Activated T-cell treated with anti-CD3 and anti-CD28 coated beads, Interleukin-2, amount 50 U/mL, for 48 hours (primary cell): Measurements from ENCODE around the gene THADA.
"Not testable (repeated sequence)": the region's sequence is repeated elsewhere in the genome, so short reads cannot be mapped to it uniquely, and the experiment has no call there.

Experiments used
- DNase-seq, 2 experiments: peaks; one replicate each; pipeline ENCODE4 v3.0.0-alpha.2; 2020

Gene THADA

GRCh38 chr2:43289331-43289730 is 306.5 kb downstream of the THADA start:
- no peak for DNase-seq

- no peak for DNase-seq
Measured at GRCh38 chr2:43288417-43289305, 307.2 kb downstream of the THADA start.

GRCh38 chr2:43285987-43286386 is 309.9 kb downstream of the THADA start:
- no peak for DNase-seq

- DNase-seq, result no peak
Measured at GRCh38 chr2:43284967-43285366, 310.9 kb downstream of the THADA start.

- not testable (repeated sequence) for DNase-seq
Measured at GRCh38 chr2:43284347-43284746, 311.5 kb downstream of the THADA start.

- DNase-seq, result no peak
Measured at GRCh38 chr2:43280994-43281393, 314.8 kb downstream of the THADA start.

GRCh38 chr2:43279317-43279840 is 316.5 kb downstream of the THADA start:
- DNase-seq, result no peak

- no peak for DNase-seq
Measured at GRCh38 chr2:43278564-43279220, 317.1 kb downstream of the THADA start.

- DNase-seq, result no peak
Measured at GRCh38 chr2:43276962-43277391, 318.9 kb downstream of the THADA start.

GRCh38 chr2:43276266-43276941 is 319.4 kb downstream of the THADA start:
- DNase-seq, result no peak

- DNase-seq, result no peak
Measured at GRCh38 chr2:43274721-43275120, 321.1 kb downstream of the THADA start.

- no peak for DNase-seq
Measured at GRCh38 chr2:43274055-43274454, 321.8 kb downstream of the THADA start.

- peak; percentile 42 to 47 for DNase-seq
Measured at GRCh38 chr2:43273529-43273928, 322.3 kb downstream of the THADA start.

GRCh38 chr2:43270930-43271615 is 324.8 kb downstream of the THADA start:
- no peak for DNase-seq

- DNase-seq, result no peak
Measured at GRCh38 chr2:43270461-43270860, 325.4 kb downstream of the THADA start.

- peak; percentile 28 to 29 for DNase-seq
Measured at GRCh38 chr2:43269706-43270105, 326.1 kb downstream of the THADA start.

GRCh38 chr2:43269074-43269572 is 326.7 kb downstream of the THADA start:
- DNase-seq, result no peak

- no peak for DNase-seq
Measured at GRCh38 chr2:43268066-43268953, 327.5 kb downstream of the THADA start.

- no peak for DNase-seq
Measured at GRCh38 chr2:43267381-43267780, 328.5 kb downstream of the THADA start.

GRCh38 chr2:43266711-43267111 is 329.1 kb downstream of the THADA start:
- no peak for DNase-seq

GRCh38 chr2:43265421-43265820 is 330.4 kb downstream of the THADA start:
- DNase-seq, result no peak
